HG03066 (cell line): ENCODE data around the gene RGR.

Experiments
- ATAC-seq: cut with Tn5 transposase; IDR thresholded peaks from one replicate; pipeline ENCODE4 v1.9.1; 2021; ENCODE audit warnings: low read depth; ENCODE audit not compliant: unreplicated experiment

The RGR gene

DNA sequence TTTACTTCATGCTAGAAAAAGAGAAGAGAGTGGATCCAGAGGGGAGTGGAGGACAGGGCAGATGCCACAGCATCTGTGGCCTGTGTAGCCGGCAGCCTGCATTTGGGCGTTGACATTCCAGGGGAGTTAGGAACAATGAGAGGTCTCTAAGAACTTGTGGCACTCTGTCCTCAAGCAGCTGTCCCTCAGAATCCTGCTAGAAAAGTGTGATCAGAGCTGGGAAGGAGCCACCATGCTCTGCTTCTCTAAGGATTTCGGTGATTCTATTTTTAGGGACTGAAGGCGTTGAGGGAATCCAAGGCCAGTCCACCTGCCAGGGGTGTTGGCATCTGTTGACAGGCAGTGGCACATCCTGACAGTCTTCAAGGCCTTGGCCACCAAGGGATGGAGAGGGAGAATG, 27.1 kb upstream of the RGR start:
- ATAC-seq, result no peak

DNA sequence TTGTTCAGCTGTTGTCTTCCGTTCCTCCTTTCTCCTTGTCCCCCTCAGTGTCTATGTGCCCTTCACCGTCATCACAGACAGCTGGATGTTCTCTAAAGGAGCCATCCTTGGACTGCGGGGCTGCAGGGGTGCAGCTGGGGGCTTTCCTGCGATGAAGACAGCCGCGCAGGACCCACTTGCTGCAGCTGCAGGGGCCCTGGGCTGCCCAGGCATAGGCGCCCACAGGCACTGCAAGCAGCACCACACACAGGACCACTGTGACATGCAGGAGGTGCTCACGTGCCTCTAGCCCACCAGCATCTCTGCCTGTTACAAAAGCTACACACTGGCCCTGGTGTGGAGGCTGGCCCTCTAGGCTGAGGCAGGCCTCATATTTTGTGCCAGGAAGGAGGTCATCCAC, 22.9 kb upstream of the RGR start:
- ATAC-seq, result no peak

DNA sequence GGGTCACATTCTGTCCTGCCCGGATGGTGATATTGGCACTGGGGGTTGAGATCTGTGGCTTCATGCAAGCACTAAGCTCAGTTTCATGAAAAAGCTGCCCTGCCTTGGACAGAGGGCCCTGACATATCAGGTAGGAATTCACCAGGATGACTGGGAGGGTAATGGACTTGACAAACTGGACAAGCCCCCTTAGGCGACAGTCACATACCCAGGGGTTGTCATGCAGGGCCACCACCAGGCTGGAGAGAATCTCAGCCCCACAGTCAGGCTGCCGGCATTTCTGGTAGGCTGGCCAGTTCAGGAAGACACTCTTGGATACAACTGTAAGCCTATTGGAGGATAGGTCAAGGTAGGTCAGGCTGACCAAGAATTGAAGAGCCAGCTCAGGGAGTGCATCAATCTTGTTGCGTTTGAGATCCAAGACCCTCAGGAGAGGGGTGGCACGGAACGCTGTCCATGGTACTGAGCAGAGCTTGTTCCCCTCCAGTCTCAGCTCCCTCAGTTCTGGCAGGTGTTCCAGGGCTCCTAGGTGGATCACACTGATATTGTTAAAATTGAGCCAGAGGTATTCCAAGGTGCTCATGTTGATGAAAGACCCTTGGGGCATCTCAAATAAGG, 20.3 kb upstream of the RGR start:
- ATAC-seq, result no peak

DNA sequence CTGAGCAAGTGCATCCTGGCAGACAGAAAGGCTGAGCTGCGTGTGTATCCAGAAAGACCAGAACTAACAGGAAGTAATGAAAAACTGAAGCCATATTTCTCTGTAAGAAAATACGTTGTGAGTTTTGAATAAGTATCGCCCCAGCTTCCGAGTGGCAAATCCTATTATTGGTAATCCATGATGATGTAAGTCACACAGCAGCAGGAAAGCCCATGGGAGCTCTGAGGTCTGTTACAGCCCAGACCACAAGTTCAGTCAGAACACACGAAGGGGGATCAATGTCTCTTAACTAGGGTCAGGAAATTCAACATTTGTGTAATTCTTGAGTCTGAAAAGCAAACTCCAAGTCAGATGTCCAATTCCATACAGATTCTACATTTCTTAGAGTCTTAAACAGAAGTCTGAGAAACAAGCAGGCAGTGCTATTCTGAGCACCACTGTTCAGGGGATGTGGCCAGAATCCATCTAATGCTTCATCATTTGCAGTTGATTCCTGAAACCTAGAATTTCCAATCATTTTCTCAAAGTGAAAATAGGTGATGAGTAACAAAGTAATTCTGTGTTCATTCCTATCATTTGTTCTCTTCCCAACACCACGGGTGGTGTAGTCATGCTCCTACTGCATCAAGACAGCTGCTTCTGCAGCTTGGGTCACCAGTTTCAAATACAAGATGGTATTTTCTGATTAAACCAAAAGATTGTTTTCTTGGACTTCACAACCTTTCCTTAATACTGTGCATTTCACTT, 19.3 kb upstream of the RGR start, which contains the start of gene LRIT2:
TSS of gene LRIT2 (minus strand) at position 118 of the 747 bp plus-strand sequence. CDS start at position 94, 24 bp downstream.
- ATAC-seq, result no peak

DNA sequence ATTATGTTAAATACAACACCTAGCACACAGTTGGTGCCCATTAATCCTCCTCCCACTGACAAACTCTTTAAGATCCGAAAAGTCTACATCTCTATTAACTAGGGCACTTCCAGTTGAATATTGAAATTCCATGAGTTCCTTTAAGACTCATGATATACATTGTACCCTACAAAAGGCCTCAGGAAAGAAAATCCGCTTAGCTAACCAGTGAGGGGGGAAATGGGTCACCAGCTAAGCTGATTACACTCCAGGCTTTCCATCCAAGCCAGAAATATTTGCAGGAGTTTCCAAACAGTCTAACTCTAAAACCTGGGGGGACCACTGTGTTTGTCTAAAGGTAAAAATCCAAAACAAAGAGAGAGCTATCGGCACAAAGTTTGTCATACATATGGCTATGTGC, 18.2 kb upstream of the RGR start:
- ATAC-seq, result no peak

DNA sequence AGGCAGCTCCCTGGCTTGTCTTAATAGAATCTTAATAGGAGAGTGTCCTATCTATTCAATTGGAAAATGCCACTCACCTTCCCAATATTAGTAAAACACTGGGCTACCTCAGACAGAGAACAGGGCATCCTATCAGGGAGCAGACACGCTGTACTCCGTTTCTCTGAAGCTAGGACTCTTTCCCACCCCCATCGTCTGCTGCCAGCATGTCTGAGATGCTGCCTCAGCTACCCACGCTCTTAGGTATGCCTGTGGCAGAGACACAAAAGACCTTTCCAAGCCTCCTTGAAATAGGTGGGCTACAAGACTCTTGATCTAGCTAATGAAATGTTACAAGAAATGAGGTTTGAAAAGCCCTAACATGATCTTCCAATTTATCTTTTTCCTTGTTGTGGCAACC, 17.0 kb upstream of the RGR start:
- no peak for ATAC-seq

DNA sequence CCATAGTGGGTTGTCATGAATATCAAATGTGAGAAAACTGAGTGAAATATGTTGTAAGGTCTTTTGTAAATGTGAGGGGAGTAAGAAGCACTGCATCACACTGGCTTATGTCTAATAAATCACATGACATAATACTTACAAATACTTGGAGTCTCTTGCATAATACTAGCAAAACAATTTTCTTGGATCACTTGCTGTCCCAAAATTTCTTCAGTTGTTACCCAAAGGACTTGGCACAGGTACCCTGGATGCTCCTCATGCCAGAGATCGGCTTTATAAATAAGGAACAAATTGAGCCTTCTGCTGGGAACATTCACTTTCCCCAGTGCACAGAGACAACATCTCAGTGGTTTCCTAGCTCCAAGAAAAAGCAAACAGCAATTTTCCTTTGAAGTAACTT, 14.5 kb upstream of the RGR start:
- no peak for ATAC-seq

DNA sequence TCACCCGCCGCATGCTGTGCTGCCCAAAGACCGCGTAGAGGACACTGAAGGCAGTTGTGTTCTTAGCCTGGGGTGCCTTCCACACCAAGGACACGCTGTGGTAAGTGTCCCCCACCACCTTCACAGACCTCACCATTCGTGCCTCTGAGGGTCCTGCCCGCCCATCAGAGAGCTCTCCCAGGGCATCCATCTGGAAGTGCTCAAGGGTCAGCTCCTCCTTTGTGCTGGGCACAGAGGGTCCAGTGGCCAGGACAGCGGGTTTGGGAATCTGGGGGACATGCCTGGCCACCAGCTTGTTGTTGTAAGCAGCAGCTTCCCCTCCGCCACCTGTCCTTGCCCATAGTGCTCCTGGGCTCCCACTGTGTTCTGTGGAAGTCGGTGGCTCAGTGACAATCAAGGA, 12.5 kb upstream of the RGR start:
- no peak for ATAC-seq

DNA sequence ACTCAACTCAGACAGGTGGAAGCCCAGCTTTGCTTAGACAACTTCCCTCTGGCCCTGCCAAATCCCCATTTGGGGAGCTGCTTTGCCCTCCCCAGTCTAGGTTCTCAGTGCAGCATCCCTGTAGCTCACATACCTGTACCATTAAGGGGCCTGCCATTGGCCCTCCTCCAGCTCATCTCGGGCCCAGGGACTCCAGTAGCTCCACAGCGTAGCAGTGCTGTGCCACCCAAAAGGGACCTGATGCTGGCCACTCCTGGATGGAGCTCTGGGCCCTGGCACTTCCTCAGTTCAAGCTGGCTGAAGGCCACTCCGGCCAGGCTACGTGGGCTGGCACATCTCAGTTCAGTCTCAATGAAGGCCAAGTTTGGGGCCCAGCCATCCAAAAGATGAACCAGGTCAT, 10.9 kb upstream of the RGR start:
- ATAC-seq, result no peak

DNA sequence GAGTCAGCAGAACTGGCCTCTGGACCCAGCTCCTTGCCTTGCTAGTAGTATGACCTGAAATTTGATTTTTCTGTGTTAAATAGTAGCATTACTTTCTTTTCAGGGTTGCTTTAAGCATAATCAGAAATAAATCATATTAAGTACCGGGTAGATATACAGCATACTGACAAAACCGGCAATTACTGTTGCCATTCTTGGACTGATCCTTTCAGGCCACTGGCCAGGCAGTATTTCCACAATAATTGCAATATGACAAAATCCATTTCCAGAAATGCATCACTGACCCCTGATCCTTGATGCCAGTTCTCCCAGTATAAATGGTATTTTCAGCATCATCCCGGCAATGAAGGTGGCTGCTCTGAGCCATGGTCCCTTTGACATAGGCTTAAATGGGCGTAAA, 10.4 kb upstream of the RGR start:
- ATAC-seq, result no peak

DNA sequence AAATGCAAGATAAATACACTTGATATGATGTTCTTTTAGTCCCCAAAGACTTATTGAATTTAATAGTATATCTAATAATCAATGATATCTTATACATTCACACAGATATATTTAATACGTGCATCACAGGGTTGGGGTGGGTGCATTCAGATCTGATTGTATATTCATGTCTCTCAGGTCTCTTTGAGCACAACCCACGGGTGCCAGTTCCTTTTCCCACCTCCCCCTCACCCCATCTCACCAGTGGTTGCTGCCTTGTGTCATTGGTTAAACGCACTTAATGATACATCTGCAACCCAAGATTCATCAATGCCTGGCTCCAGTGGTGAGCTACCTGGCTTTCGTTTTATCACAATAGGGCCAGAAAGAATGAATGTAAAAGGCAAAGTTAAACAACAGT, 9.8 kb upstream of the RGR start:
- no peak for ATAC-seq

DNA sequence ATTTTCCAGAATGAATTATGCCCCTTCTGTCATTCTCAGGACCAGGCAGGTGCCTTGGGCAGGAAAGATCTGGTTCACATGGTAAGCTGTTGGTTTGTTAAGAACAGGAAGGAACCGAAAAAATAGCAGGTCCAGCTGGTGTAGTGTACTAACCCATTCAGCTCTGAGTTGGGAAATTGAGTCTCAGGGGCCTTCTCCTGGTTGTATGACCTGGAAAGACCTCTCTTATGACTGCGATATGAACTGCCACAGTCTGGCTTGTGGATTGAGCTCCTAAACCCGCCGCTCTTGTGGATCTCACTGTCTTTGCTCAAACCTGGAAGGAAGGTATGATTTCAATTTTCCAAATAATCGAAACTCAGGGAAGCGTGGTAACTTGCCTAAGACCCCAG, 8.1 kb upstream of the RGR start:
- ATAC-seq, result no peak

DNA sequence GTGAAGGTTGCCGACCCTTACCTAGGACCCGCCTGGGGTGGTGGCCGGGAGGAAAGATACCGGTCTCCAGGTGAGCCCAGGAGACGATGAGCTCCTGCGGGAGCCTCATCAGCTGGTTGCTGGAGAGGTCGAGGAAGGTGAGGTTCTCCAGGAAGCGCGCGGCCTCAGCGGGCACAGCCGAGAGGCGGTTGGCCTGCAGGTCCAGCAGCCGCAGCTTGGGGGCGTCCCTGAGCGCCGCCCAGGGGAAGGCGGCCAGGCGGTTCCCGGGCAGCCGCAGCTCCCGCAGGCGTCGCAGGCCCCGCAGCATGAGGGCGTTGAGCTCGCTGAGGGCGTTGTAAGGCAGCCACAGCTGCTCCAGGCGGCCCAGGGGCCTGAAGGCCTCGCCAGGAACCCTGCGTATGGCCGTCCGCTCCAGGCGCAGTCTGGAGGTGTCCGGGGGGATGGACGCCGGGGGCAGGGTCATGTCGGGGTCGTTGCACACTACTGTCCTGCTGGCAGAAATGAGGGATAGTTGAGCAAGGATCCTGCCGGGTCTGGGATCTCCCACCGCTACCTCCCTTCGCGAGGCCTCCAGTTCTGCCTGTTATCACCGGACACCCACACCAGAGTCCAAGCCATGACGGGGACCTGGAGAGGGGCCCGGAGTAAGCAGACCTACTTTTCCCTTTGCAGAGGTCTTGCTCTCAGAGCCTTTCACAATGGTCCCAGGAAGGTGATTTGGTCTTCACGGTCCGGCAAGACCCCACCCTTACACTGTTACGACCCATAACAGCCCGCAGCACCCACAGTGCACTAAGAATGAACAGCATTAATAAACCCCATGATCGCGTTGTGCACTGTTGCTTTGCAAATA, 7.4 kb upstream of the RGR start:
- ATAC-seq, result no peak

DNA sequence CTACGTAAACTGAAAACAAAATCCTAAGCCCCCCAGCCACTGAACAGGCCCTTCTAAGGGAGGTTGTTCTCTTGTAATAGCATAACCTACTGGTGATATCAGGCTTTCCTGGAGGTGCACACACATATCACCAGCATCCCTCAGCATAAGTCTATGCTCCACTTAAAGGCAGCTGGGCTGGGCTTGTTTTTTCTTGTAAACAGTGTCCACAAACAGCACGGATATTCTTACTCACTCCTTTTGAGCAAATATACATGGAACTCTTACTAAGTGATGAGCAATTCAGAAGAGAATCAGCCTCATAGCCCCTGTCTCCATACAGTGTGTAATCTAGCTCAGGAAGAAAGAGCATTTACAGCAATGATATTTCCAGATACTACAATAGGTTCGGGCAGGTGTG, 5.9 kb upstream of the RGR start:
- no peak for ATAC-seq

DNA sequence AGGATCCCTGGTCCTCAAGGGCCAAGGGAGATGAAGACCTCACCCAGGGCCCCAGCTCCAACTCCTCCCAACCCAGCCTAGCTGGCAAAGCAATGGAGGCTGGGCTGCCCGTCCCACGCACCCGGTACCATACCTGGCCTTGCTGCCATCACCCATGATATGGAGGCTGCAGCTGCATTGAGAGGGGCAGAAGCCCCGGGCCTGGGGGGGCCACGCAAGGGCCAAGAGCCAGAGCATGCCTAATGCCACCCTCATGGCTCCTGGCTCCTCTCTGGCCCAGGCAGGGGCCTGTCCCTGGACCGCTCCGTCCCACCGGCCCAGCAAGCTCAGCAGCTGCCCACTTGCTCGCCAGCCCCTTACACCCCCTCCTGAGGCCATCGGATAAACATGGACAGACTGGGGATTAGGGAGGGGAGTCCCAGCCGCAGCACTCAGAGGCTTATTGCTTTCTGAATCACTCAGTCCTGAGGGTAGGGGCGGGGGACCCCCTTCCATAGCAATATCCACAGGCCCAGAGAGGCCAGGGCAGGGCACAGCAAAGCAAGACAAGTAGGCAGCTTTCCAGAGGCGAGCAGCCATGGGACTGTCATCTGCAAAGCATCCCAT, 3.6 kb upstream of the RGR start, which contains the start of gene LRIT1:
TSS of gene LRIT1 (minus strand) at position 362 of the 606 bp plus-strand sequence. CDS start at position 255, 107 bp downstream.
- ATAC-seq, result no peak

DNA sequence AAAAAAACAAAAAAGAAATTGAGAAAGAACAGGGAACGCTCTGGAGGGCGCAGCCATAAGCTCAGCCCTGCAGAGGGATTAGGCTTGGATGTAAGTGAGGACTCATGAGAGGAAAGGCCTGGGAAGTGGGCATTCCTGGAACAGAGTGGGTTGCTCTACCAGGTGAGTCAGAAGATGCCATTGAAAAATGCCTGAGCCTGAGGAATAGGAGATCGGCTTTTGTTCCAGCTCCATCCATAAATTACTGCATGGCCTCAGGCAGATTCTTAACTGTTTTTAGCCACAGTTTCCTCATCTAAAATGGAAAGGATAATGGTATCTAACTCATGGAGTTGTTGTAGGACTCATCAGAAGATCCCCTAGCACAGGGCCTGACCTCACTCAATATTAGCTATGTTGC, 1.1 kb upstream of the RGR start:
- ATAC-seq, result no peak

DNA sequence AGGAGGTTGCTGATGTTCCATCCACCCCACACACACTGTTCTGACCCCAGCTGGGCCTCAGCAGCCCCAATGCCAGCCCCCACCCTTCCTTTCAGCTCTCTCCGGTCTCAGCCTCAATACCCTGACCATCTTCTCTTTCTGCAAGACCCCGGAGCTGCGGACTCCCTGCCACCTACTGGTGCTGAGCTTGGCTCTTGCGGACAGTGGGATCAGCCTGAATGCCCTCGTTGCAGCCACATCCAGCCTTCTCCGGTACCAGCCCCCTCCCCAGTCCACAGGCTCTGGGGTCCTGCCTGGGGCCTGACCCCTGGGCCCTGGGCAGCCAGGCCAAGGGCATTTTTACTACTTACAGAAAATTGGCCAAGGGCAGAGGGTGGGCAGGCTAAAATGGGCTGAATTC, 2.6 kb downstream of the RGR start:
- no peak for ATAC-seq

DNA sequence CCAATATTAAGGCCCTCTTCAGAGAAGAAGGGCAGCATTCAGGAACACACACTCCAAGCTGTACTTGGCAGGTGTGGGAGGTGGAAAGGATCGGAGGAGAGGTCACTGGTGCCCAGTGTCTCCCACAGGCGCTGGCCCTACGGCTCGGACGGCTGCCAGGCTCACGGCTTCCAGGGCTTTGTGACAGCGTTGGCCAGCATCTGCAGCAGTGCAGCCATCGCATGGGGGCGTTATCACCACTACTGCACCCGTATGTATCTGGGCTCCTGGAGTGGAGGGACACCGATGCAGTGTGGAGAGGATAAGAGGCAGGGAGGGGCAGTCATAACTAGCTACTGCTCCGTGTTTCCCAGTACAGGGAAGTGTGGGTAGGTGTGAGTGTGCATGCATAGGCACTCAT, 3.9 kb downstream of the RGR start:
- ATAC-seq, result no peak

DNA sequence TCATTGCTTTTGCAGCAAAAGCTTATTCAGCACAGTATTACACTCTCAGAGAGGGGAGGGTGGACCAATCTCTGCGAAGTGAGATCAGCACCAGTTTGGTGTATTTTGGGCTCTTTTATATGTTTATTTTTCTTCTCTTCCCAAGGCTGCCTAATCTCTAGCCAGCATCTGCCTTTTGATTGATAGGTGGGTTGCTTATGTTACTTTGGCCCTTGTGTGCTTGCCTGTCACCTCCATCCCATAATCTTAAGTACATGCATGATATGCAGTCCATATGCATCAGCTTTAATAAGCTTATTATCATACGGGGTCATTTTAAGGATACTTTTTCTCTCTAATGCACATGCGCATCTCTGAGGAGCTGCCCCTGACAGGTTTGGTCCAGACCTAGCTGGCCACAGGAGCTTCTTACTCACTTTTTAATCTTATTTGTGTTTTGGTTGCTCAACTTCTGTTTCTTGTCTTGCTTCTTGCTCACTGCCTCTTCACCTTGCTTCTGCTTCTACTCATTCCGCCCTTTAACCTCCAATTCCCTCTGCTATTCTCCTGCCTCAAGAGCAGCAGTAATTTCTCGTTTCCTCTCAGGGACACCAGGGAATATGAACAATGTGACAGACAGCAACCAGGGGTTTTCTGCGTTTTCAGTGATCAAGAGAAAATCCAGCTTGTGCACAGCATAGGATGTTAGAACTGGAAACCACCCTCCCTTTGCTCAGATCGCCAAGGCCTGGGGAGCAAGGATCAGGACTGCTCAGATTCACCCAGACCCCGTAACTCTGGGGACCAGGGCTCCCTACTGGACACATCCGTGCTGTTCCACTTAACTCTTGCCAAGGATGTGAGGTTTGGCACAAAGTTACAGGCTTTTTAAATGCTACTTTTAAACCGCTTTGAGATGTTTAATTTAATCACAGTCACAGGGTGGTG, 10.0 kb downstream of the RGR start:
- ATAC-seq, result no peak
